Fibroblast of lung (primary cell): ENCODE results near the gene LBX1.

Experiments used
- CTCF ChIP-seq, 2 donors: IDR thresholded peaks in 1 of 2; conservative IDR thresholded peaks in 1 of 2; 1 replicate in 1 of 2; 2 replicates in 1 of 2; pipeline ENCODE4 v1.5.1; 2011 to 2012; ENCODE audit warnings: low read length in 2 of 2, control low read depth in 1 of 2, inconsistent platforms in 1 of 2, low read depth in 1 of 2, mild to moderate bottlenecking in 1 of 2
- EZH2 ChIP-seq: IDR thresholded peaks from 2 replicates; pipeline ENCODE4 v1.5.1; 2012; ENCODE audit warnings: low read length, control low read depth, mild to moderate bottlenecking; ENCODE audit errors: missing control alignments

DNA sequence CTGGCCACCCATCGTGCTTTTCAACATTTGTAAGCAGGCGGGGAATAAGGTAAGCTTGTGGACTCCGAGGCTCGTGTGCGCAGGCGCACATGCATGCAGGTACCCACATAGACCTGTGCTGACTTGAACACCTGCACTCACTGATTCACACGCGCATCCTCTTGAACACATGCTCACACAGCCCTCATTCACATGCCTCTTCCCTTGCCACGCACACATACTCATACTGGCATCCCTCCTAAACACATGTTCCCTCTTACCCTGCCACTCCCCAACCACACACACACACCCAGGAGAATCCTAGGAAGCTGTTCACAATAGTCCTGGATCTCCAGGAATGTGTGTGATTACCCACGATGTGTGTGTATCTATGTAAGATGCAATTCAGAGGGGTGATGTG lies 44.1 kb upstream of the LBX1 start:
- TF ChIP-seq EZH2, result no peak
- TF ChIP-seq CTCF (conservative IDR thresholded peaks at IDR 0.05 in 1 of 2, IDR thresholded peaks at IDR 0.05 in 1 of 2; ENCODE audit: low read depth in 1 of 2, low read length in 2 of 2), result no peak
